HT1080 (cell line): Measurements from ENCODE around the gene DNASE1L2. TPM values are rescaled to one million over a fixed set of nuclear protein-coding genes. Genes with fewer than 3 reads are reported as not detected.

Experiments
- DNase-seq: peaks from one replicate; pipeline ENCODE4 v3.0.0-alpha.2; 2015; ENCODE audit warnings: low read depth
- polyA plus RNA-seq, 2 experiments: library from polyadenylated mRNA; depleted of rRNA; stranded (reverse); fragments of >200 nt; gene quantifications; 2 replicates each; pipeline ENCODE4 v1.2.3, GENCODE V29; 2015
- total RNA-seq: library from RNA; depleted of rRNA; stranded (reverse); fragments of >200 nt; shearing (Covaris generic); gene quantifications from 2 replicates; pipeline ENCODE4 v1.2.3, GENCODE V29; 2014; rRNA removed

Gene DNASE1L2
- 2.1 and 3.7 TPM in 2 replicates for total RNA-seq
- 0.16 and 0.32 TPM in 2 replicates for polyA plus RNA-seq (2015; cell fraction: cytosol; rRNA removed)
- 5.7 and 6.8 TPM in 2 replicates for polyA plus RNA-seq (2015; cell fraction: nucleus; rRNA removed)

DNA sequence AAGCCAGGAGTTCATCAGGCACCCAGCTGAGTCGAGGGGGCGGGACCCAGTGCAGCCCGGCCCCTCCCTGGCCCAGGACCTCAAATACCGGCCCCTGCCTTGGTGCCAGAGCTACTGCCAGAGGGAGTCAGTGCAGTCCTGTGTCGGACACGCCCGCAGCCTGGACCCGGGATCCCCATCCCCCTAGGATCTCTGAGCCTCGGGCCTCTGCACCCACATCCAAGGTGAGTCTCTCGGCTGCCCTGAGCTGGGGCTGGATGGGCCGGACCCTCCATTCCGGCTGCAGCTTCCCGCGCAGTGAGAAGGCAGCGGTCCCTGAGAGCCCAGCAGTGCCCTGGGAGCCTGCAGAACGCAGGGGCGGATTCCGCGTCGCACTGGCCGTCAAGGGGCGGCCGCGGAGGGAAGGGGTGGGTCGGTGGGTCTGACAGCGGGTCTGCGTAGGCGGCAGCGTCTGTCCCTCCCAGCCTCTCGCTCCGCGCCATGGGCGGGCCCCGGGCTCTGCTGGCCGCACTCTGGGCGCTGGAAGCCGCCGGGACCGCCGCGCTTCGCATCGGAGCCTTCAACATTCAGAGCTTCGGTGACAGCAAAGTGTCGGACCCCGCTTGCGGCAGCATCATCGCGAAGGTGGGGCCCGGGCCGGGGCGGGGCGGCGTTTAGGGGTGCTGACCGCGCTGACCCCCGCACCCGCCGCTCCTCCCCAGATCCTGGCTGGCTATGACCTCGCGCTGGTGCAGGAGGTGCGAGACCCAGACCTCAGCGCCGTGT, at the start of gene DNASE1L2:
Gene DNASE1L2 (plus strand): TSS at position 108 of the 765 bp plus-strand sequence. CDS start 373 bp downstream, at position 481.
- DNase-seq = no peak

DNA sequence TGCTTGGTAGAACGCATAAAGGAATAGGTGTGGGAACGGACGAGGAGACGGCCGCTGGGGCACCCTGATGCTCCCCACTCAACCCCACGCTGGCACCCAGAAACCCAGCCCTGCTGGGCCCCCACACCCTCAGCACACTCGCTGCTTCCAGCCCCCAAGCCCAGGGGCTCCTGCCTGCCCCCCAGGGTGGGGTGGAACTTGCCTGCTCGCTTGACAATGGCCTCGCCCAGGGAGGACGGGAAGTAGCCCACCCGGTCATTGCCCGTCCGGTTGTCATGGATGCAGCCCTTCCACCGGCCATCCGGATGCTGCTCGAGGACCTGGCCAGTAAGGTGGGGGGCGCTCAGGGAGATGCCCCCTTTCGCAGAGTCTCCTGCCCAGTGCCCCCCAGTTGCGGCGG, 49.7 kb upstream of the DNASE1L2 start:
- no peak for DNase-seq

DNA sequence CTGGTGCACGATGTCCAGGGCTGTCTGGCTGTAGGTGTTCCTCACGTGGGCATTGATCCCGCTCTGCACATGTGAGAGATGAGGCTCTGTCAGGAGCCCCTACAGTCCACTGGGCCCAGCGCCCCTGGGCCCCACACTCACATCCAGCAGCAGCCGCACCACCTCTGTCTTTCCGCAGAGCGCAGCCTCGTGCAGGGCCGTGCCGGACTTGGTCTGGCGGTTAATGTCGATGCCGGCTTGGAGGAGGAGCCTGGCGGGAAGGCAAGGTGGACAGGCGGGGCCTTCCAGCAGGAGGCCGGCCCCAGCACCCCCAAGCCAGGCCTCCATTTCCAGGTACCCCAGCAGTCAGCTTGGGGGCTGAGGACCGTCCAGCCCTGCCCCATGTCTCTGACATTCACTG, 49.0 kb upstream of the DNASE1L2 start:
- DNase-seq = no peak

GRCh38 chr16:2188395-2188794, 47.8 kb upstream of the DNASE1L2 start:
- no peak for DNase-seq

GRCh38 chr16:2189252-2189893, 46.9 kb upstream of the DNASE1L2 start:
- no peak for DNase-seq

- DNase-seq = no peak
These were observed 46.1 kb upstream of the DNASE1L2 start for GRCh38 chr16:2190002-2190658.

DNA sequence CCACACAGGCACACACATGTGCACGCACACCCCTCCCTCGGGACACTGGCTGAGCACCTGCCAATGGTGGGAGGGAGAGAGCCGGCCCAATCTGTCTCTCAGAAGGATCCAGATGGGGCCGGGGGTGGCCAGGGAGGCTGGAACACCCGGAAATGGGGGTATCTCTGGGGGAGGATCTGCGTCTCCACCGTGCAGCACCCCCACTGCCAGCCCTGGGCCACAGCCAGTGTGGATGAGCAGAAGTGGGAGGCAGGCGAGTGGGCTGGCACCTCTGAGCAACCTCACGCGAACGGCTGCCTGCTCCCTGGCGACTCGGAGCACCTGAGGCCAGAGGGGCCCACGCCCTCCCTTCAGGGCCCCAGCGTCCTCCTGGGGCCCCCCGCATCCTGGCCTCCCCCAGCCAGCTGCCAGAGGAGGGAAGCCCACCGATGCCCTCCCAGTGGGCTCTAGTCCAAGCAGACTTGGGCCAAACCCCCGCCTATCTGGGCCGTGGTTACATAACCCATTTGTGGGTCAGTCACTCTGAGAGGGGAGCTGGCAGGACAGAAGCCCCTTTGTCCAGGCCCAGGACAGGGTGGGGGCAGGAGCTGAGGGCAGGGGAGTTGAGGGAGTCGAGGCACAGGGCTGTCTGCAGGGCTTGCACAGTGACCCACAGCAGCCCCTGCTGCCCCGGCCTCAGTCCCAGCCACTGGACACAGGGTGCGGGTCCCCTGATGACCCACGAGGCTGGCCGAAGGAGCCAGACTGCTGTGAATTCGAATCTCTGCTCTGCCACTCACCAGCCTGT, 45.4 kb upstream of the DNASE1L2 start:
- DNase-seq = no peak

DNA sequence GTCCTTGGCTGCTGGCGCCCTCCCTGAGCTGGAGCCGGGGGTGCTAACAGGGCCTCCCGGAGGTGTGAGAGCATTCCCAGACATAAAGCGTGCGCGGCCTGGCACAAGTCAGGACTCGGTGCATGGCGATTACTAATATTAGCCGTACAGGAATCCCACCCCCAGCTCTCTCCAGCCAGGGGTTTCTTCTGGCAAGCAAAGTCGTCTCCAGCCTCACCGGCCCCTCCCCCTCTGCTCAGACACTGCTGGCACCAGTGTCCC, 44.9 kb upstream of the DNASE1L2 start:
- DNase-seq = no peak

GRCh38 chr16:2194166-2194834, 41.9 kb upstream of the DNASE1L2 start:
- DNase-seq = peak; percentile 62

DNA sequence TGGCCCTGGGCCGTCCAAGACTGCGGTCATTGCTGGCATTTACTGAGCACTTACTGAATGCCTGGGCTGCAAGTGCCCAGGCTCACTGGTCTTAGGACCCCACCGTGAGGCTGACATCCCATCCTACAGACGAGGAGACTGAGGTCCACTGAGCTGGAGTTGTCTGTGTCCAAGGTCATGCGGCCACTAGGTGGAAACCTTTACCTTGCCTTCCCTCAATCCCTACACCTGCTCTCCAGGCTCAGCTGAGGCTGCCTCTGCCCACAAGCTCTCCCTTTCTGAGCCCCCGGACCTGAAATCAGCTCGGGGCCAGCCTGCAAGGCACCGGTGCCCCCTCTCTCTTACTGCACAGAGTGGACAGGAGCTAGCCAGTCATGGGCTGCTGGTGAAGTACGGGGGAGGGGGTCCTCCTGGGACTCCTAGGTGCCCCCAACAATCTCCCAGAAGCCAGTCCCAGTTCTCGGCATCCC, 41.4 kb upstream of the DNASE1L2 start:
- peak; percentile 67 for DNase-seq

DNA sequence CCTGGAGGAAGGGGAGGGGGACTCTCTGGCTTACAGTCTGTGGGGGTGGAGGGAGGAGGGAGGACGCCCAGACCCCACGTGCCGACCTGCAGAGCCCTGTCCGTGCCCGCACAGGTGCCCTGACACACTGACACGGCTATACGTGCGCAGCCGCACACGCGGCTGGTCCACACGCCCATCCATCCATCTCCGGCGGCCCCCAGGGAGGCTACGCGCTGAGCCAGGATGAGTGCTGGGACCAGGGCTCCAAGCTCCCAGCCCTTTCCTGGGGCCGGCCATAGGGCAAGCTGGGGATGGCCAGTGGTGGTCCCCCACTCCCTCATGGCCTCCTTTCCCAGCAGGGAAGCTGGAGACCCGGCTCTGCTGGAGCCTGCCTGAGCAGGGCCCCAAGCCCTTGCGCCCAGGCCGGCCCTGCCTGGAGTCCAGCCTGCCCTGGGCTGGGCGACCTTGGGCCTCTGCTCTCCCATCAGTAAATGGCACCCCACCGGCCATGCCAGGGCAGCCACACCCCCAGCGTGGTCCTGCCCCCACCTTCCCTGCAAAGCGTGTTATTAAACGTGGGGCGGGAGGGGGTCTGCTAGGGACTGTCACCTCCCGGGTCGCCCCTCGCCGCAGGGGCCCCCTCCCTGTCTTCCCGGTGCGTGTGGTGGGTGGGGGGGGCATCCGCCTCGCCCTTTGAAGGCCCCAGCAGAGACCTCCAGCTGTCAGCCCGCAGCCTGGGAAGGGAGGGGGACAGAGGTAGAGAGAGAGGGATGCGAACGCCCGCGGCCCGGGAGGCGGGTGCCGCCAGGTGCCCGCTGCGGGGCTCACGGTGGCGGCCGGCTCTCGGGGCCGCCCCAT, 40.7 kb upstream of the DNASE1L2 start:
- no peak for DNase-seq

DNA sequence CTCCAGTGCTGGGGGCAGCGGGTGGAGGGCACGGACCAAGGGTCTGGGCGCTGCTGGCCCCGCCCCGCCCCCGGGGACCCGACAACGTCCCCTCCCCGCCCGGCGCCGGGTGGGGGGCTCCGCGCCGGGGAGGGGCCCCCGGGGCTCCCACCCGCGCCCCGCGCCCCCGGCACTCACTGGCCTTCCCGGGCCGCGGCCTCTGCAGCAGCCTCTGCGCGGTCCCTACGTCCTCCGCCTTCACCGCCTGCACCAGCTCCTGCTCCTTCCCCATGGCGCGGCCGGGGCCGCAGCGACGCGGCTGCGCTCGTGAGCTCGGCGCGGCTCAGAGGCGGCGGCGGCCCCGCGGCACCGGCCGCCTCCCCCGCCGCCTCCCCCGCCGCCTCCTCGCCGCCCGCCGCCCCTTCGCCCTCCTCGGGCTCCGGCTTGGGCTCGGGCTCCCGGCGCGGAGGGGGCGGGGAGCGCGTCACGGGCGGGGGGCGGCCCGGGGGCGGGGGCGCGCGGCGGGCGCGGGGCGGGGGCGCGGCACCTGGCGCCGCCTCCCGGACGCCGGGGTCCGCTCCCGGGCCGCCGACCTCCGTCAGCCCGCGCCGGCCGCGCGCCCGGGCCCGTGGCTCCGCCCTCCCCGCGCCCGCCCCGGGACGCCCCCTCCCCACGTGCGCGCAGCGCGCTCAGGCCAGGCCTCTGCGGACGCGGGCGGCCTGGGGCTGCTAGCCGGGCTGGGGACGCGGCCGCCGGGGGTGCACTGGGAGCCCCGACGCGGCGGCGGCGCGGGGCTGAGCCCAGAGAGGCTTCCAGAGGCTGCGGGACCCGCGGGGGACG, 39.9 kb upstream of the DNASE1L2 start, which contains the start of gene CASKIN1:
Gene CASKIN1 (minus strand): TSS at position 444 of the 819 bp plus-strand sequence. CDS start 173 bp downstream, at position 271.
- DNase-seq = no peak

DNA sequence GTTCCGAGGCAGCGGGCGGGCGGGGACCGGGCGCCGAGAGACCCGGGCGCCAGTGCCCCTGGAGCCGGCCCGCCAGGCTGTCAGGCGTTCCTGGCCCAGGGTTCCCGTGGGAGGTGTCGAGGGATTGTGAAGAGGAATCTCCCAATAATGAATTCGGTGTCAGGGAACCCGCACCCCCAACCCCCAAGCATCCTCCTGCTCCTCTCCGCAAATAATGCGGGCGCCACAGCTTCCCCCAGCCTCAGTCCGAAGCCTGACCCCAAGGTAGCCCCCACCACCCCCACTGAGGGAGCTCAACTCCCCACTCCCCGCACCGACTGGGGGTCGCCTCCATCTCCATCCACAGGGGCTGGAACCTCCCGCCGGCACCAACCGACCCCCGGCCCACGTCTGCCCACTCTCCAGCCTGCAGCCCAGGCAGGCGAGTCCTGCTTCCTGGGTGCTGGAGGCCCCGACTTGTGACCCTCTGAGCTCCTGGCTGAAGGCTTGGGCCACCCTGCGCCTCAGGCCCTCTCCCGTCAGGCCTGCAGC, 39.2 kb upstream of the DNASE1L2 start:
- DNase-seq = no peak

DNA sequence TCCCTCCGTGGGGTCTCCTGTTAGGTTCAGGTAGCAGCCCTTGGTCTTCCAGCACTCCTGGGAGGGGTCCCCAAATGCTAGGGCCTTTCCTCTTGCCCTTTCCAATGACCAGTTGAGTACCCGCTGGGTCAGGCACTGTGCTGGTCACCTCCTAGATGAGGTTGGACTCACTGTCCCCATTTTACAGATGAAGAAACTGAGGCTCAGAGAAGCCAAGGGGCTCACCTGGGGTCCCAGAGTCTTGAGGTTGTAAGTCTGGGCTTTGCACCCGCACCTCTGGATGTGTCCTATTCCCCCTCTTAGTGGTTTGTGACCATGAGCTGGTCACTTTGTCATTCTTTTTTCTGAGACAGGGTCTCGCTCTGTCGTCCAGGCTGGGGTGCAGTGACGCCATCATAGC, 38.5 kb upstream of the DNASE1L2 start:
- DNase-seq = no peak

GRCh38 chr16:2198283-2198682, 38.0 kb upstream of the DNASE1L2 start:
- no peak for DNase-seq

DNA sequence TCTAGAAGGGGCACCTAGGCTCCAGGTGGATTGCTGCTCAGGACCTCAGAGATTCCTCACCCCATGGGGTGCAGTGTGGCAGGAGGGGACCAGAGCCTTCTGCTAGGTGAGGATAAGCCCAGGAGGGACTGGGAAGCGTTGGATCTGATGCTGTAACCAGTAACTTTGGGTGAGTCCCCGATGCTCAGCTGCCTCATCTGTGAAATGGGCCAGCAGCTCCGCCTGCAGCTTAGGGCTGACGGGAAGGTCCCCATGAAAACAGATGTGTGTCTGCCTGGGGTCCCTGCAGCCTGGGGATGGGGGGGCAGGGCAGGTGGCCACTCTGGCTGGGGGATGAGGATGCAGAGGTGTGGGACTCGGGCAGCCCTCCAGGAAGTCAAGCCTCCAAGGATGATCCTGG, 37.1 kb upstream of the DNASE1L2 start:
- no peak for DNase-seq

DNA sequence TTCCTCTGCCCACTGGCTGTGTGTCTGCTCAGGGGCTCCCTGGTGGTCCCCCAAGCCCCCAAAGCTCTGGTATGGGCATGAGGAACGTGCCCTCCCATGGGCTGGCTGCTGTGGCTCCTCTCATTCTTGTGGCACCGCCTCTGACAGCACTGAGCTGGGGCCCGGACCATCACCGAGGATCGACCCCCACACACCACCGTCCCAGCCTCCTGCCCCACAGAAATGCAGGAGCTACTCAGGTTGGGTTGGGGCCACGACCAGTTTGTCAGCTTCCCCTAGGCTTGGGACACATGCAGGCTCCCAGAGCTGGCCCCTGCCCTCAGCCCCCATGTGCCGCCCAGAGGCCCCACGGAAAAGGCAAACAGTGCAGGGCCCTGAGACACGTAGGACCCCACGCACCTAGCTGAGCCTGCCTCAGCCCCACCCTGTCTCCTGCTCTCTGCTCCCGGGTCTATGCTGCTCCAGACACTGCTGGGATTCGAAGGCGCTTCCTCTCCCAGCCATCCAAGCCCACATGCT, 36.6 kb upstream of the DNASE1L2 start:
- no peak for DNase-seq

DNA sequence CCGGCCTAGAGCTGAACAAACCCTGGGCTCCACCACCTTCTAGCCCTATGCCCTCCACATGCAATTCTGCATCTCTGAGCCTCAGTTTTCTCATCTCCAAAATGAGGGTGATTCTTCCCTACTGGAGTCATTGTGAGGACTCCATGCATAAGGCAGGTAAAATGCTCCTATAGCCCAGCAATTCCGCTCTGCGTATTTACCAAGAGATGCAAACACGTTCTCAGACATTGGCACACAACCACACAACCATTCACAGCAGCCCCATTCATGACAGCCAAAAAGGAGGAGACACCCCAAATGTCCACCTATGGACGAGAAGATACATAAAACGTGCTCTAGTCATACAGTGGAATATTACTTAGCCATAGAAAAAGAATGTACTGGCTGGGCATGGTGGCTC, 35.9 kb upstream of the DNASE1L2 start:
- DNase-seq = no peak
